Subcutaneous abdominal adipose tissue (tissue), 5 donors: Measurements from ENCODE around the gene HORMAD1.

Experiments
- H3K27ac ChIP-seq: one replicate; pipeline ENCODE4 v1.7.0; 2013; ENCODE audit warnings: low read depth, mild to moderate bottlenecking, inconsistent platforms, low read length, moderate library complexity
- H3K27me3 ChIP-seq, 5 donors: one replicate each; pipeline ENCODE4 v1.7.0; 2013; ENCODE audit warnings: low read length in 5 of 5, inconsistent platforms in 1 of 5; ENCODE audit not compliant: control insufficient read depth in 5 of 5, insufficient read depth in 4 of 5
- H3K36me3 ChIP-seq, 5 donors: one replicate each; pipeline ENCODE4 v1.7.0; 2013; ENCODE audit warnings: low read length in 5 of 5; ENCODE audit not compliant: control insufficient read depth in 5 of 5, insufficient read depth in 5 of 5
- H3K4me1 ChIP-seq, 5 donors: one replicate each; pipeline ENCODE4 v1.7.0; 2013; ENCODE audit warnings: low read length in 5 of 5, mild to moderate bottlenecking in 3 of 5, moderate library complexity in 1 of 5; ENCODE audit not compliant: control insufficient read depth in 5 of 5, insufficient read depth in 5 of 5
- H3K4me3 ChIP-seq, 5 donors: one replicate each; pipeline ENCODE4 v1.7.0; 2013; ENCODE audit warnings: low read length in 5 of 5, low read depth in 1 of 5
- H3K9ac ChIP-seq, 5 donors: one replicate each; pipeline ENCODE4 v1.7.0; 2013; ENCODE audit warnings: low read length in 5 of 5, mild to moderate bottlenecking in 4 of 5, moderate library complexity in 3 of 5
- H3K9me3 ChIP-seq, 5 donors: one replicate each; pipeline ENCODE4 v1.7.0; 2013; ENCODE audit warnings: low read length in 5 of 5; ENCODE audit not compliant: control insufficient read depth in 5 of 5
- donor health status: healthy.
- donor health status: healthy.
- donor health status: healthy.
- donor health status: healthy.
- donor health status: healthy.

HORMAD1 gene

GRCh38 chr1:150703427-150703826 is 17.3 kb downstream of the HORMAD1 start:
- H3K4me3 ChIP-seq = no peak overlapping the region
- no peaks in the 10 kb centered on the region for H3K27me3 ChIP-seq

GRCh38 chr1:150696995-150697927 is 23.4 kb downstream of the HORMAD1 start, which contains the start of gene GOLPH3L:
Gene GOLPH3L, minus strand, starts transcription at chr1:150697154. Its CDS starts 2,316 bp downstream, at chr1:150694838.
- Histone ChIP-seq H3K4me1 (peaks cover 0 to 19% (median 12%) of the 10 kb centered on the region in 5 donors), H3K4me3 (peak within 1 kb of the TSS; percentile 86 to 99 (median 93)), H3K27me3 (no peaks in the 10 kb centered on the region), H3K9ac (peak within 1 kb of the TSS in 4 of 5 donors; percentile 66 to 82 (median 80)), H3K36me3 (peaks cover 8 to 20% (median 14%) of the 10 kb centered on the region in 5 donors), H3K27ac (no peak within 1 kb of the TSS), H3K9me3 (no peaks in the 10 kb centered on the region)

More at GRCh38 chr1:150703427-150703826, 17.3 kb downstream of the HORMAD1 start:
- no peak overlapping the region for H3K27ac ChIP-seq
- H3K9ac ChIP-seq = no peak overlapping the region
- no peaks in the 10 kb centered on the region for H3K9me3 ChIP-seq
- no peaks in the 10 kb centered on the region for H3K36me3 ChIP-seq
- H3K4me1 ChIP-seq = no peaks in the 10 kb centered on the region

- peak overlapping the region in 4 of 5 donors; percentile 60 to 82 (median 80) for H3K9ac ChIP-seq
- H3K27me3 ChIP-seq = no peaks in the 10 kb centered on the region
- H3K36me3 ChIP-seq = peaks cover 9 to 21% (median 14%) of the 10 kb centered on the region in 5 donors
- H3K4me3 ChIP-seq = peak overlapping the region; percentile 86 to 99 (median 93)
- H3K27ac ChIP-seq = no peak overlapping the region
- peaks cover 0 to 19% (median 12%) of the 10 kb centered on the region in 5 donors for H3K4me1 ChIP-seq
- H3K9me3 ChIP-seq = no peaks in the 10 kb centered on the region
Measured at GRCh38 chr1:150696590-150696989, 24.1 kb downstream of the HORMAD1 start.

- Histone ChIP-seq H3K27me3 (no peaks in the 10 kb centered on the region), H3K36me3 (peaks cover 9 to 21% (median 14%) of the 10 kb centered on the region in 5 donors), H3K27ac (no peak overlapping the region), H3K9me3 (no peaks in the 10 kb centered on the region), H3K4me1 (peaks cover 0 to 19% (median 12%) of the 10 kb centered on the region in 5 donors), H3K9ac (peak overlapping the region in 2 of 5 donors; percentile 25 to 40), H3K4me3 (peak overlapping the region; percentile 15 to 94 (median 86))
Measured at GRCh38 chr1:150696162-150696561, 24.5 kb downstream of the HORMAD1 start.

- Histone ChIP-seq H3K27me3 (no peaks in the 10 kb centered on the region), H3K9ac (no peak overlapping the region), H3K27ac (no peak overlapping the region), H3K4me1 (peaks cover 0 to 19% (median 12%) of the 10 kb centered on the region in 5 donors), H3K36me3 (peaks cover 9 to 21% (median 14%) of the 10 kb centered on the region in 5 donors), H3K4me3 (no peak overlapping the region), H3K9me3 (no peaks in the 10 kb centered on the region)
Measured at GRCh38 chr1:150695561-150695960, 25.1 kb downstream of the HORMAD1 start.

- Histone ChIP-seq H3K36me3 (peaks cover 14 to 29% (median 23%) of the 10 kb centered on the region in 5 donors), H3K4me3 (no peak overlapping the region), H3K4me1 (peaks cover 0 to 17% (median 11%) of the 10 kb centered on the region in 5 donors), H3K9me3 (no peaks in the 10 kb centered on the region), H3K27me3 (no peaks in the 10 kb centered on the region), H3K27ac (no peak overlapping the region), H3K9ac (no peak overlapping the region)
Measured at GRCh38 chr1:150692720-150693119, 28.0 kb downstream of the HORMAD1 start.

GRCh38 chr1:150688763-150689162 is 31.9 kb downstream of the HORMAD1 start:
- Histone ChIP-seq H3K4me1 (no peaks in the 10 kb centered on the region), H3K9ac (no peak overlapping the region), H3K9me3 (no peaks in the 10 kb centered on the region), H3K36me3 (peaks cover 15 to 25% (median 18%) of the 10 kb centered on the region in 5 donors), H3K27me3 (no peaks in the 10 kb centered on the region), H3K4me3 (no peak overlapping the region), H3K27ac (no peak overlapping the region)

- Histone ChIP-seq H3K4me3 (no peak overlapping the region), H3K4me1 (no peaks in the 10 kb centered on the region), H3K36me3 (peaks cover 6 to 18% (median 12%) of the 10 kb centered on the region in 5 donors), H3K9ac (no peak overlapping the region), H3K9me3 (no peaks in the 10 kb centered on the region), H3K27ac (no peak overlapping the region), H3K27me3 (no peaks in the 10 kb centered on the region)
Measured at GRCh38 chr1:150686275-150686674, 34.4 kb downstream of the HORMAD1 start.

- peaks cover 6 to 16% (median 11%) of the 10 kb centered on the region in 5 donors for H3K36me3 ChIP-seq
- H3K4me1 ChIP-seq = no peaks in the 10 kb centered on the region
- no peak overlapping the region for H3K9ac ChIP-seq
- H3K27me3 ChIP-seq = no peaks in the 10 kb centered on the region
- no peak overlapping the region for H3K27ac ChIP-seq
- H3K9me3 ChIP-seq = no peaks in the 10 kb centered on the region
- no peak overlapping the region for H3K4me3 ChIP-seq
Measured at GRCh38 chr1:150683914-150684313, 36.8 kb downstream of the HORMAD1 start.

GRCh38 chr1:150678988-150679387 is 41.7 kb downstream of the HORMAD1 start:
- Histone ChIP-seq H3K9me3 (no peaks in the 10 kb centered on the region), H3K4me1 (no peaks in the 10 kb centered on the region), H3K36me3 (peaks cover 0 to 8% (median 4%) of the 10 kb centered on the region in 5 donors), H3K4me3 (no peak overlapping the region), H3K27ac (no peak overlapping the region), H3K27me3 (no peaks in the 10 kb centered on the region), H3K9ac (no peak overlapping the region)
